BLaER1 treated with 17β-estradiol and CSF1 and Interleukin-3, amounts not matched to agents 10 nM and 100 nM (cell line): Measurements from ENCODE around the gene HIPK1.
"Not testable (repeated sequence)": the region's sequence is repeated elsewhere in the genome, so short reads cannot be mapped to it uniquely, and the experiment has no call there.

Source experiments
- H3K27ac ChIP-seq, 11 experiments: shearing (Covaris generic); formaldehyde crosslinking; 2 replicates each; pipeline ENCODE4 v1.8.1; 2022
- H3K27me3 ChIP-seq, 11 experiments: shearing (Covaris generic); formaldehyde crosslinking; 2 replicates each; pipeline ENCODE4 v1.8.1; 2022
- H3K36me3 ChIP-seq, 11 experiments: shearing (Covaris generic); formaldehyde crosslinking; 2 replicates each; pipeline ENCODE4 v1.8.1; 2022
- H3K4me1 ChIP-seq, 10 experiments: shearing (Covaris generic); formaldehyde crosslinking; 2 replicates each; pipeline ENCODE4 v1.8.1; 2022
- H3K4me2 ChIP-seq, 11 experiments: shearing (Covaris generic); formaldehyde crosslinking; 2 replicates each; pipeline ENCODE4 v1.8.1; 2022
- H3K4me3 ChIP-seq, 10 experiments: shearing (Covaris generic); formaldehyde crosslinking; 2 replicates each; pipeline ENCODE4 v1.8.1; 2022
- H3K9ac ChIP-seq, 11 experiments: shearing (Covaris generic); formaldehyde crosslinking; 2 replicates each; pipeline ENCODE4 v1.8.1; 2022
- H3K9me3 ChIP-seq, 11 experiments: shearing (Covaris generic); formaldehyde crosslinking; replicated peaks in 1 of 11; 2 replicates each; pipeline ENCODE4 v1.8.1; 2022
- H4K20me1 ChIP-seq, 11 experiments: shearing (Covaris generic); formaldehyde crosslinking; 2 replicates each; pipeline ENCODE4 v1.8.1; 2022
- Cebpa-rat ChIP-seq, 11 experiments: shearing (Covaris generic); IDR thresholded peaks; 2 replicates each; pipeline ENCODE4 v1.8.1; 2022

The HIPK1 gene

GRCh38 chr1:113945329-113945728, 16.2 kb downstream of the HIPK1 start:
- TF ChIP-seq Cebpa-rat (IDR thresholded peaks at IDR 0.05): no peak
- peaks cover 21 to 36% (median 30%) of the 10 kb centered on the region in 10 experiments for H3K4me1 ChIP-seq
- H4K20me1 ChIP-seq: peaks cover 12 to 84% (median 50%) of the 10 kb centered on the region in 11 experiments; a peak in 20 of 22 replicates
- no peaks in the 10 kb centered on the region for H3K27me3 ChIP-seq
- peaks cover 63 to 83% (median 71%) of the 10 kb centered on the region in 11 experiments for H3K36me3 ChIP-seq
- no peak overlapping the region for H3K4me3 ChIP-seq
- no peak overlapping the region for H3K27ac ChIP-seq
- H3K9me3 ChIP-seq: peaks cover 25 to 34% (median 30%) of the 10 kb centered on the region in 11 experiments
- peak overlapping the region in 1 of 11 experiments; percentile 62; a peak in 2 of 22 replicates for H3K4me2 ChIP-seq
- no peak overlapping the region for H3K9ac ChIP-seq

GRCh38 chr1:113946112-113946511, 17.0 kb downstream of the HIPK1 start:
- H4K20me1 ChIP-seq: peaks cover 5 to 84% (median 50%) of the 10 kb centered on the region in 11 experiments; a peak in 19 of 22 replicates
- H3K27me3 ChIP-seq: no peaks in the 10 kb centered on the region
- peaks cover 61 to 83% (median 71%) of the 10 kb centered on the region in 11 experiments for H3K36me3 ChIP-seq
- no peak overlapping the region for H3K9ac ChIP-seq
- TF ChIP-seq Cebpa-rat (IDR thresholded peaks at IDR 0.05): no peak
- peaks cover 13 to 29% (median 22%) of the 10 kb centered on the region in 10 experiments; a peak in 19 of 20 replicates for H3K4me1 ChIP-seq
- peak overlapping the region in 7 of 11 experiments; percentile 0 to 67 (median 54); a peak in 12 of 22 replicates for H3K4me2 ChIP-seq
- no peak overlapping the region for H3K4me3 ChIP-seq
- H3K27ac ChIP-seq: no peak overlapping the region
- peaks cover 25 to 34% (median 30%) of the 10 kb centered on the region in 11 experiments for H3K9me3 ChIP-seq

- Histone ChIP-seq H3K9ac (peak overlapping the region in 2 of 11 experiments; percentile 7 to 26; a peak in 2 of 22 replicates), H4K20me1 (peaks cover 7 to 87% (median 49%) of the 10 kb centered on the region in 11 experiments; a peak in 18 of 22 replicates), H3K27ac (peak overlapping the region in 3 of 11 experiments; percentile 5 to 18 (median 11); a peak in 3 of 22 replicates), H3K4me1 (peaks cover 12 to 27% (median 21%) of the 10 kb centered on the region in 10 experiments; a peak in 19 of 20 replicates), H3K36me3 (peaks cover 54 to 82% (median 68%) of the 10 kb centered on the region in 11 experiments), H3K4me3 (no peak overlapping the region), H3K9me3 (peaks cover 25 to 34% (median 30%) of the 10 kb centered on the region in 11 experiments), H3K4me2 (peak overlapping the region in 9 of 11 experiments; percentile 7 to 67 (median 49); a peak in 16 of 22 replicates), H3K27me3 (no peaks in the 10 kb centered on the region)
- TF ChIP-seq Cebpa-rat (IDR thresholded peaks at IDR 0.05): no peak
Observed at GRCh38 chr1:113946678-113947387, 17.7 kb downstream of the HIPK1 start.

GRCh38 chr1:113947388-113948107, 18.4 kb downstream of the HIPK1 start:
- Histone ChIP-seq H3K4me1 (peaks cover 12 to 27% (median 21%) of the 10 kb centered on the region in 10 experiments; a peak in 19 of 20 replicates), H3K27ac (peak overlapping the region in 1 of 11 experiments; percentile 11; a peak in 2 of 22 replicates), H3K4me2 (peak overlapping the region in 7 of 11 experiments; percentile 28 to 67 (median 54); a peak in 14 of 22 replicates), H3K9me3 (peaks cover 24 to 31% (median 28%) of the 10 kb centered on the region in 11 experiments), H3K4me3 (no peak overlapping the region), H3K27me3 (no peaks in the 10 kb centered on the region), H4K20me1 (peaks cover 9 to 90% (median 45%) of the 10 kb centered on the region in 11 experiments; a peak in 17 of 22 replicates), H3K36me3 (peaks cover 47 to 81% (median 63%) of the 10 kb centered on the region in 11 experiments), H3K9ac (peak overlapping the region in 2 of 11 experiments; percentile 7 to 26; a peak in 1 of 22 replicates)
- TF ChIP-seq Cebpa-rat (IDR thresholded peaks at IDR 0.05): no peak

- not testable (repeated sequence) for H3K27me3 ChIP-seq, H3K4me3 ChIP-seq, H3K27ac ChIP-seq, H3K4me2 ChIP-seq, H3K9ac ChIP-seq
- Histone ChIP-seq H3K36me3 (peaks cover 46 to 81% (median 59%) of the 10 kb centered on the region in 11 experiments), H4K20me1 (peaks cover 9 to 85% (median 45%) of the 10 kb centered on the region in 11 experiments; a peak in 17 of 22 replicates), H3K9me3 (peaks cover 22 to 26% (median 25%) of the 10 kb centered on the region in 11 experiments), H3K4me1 (peaks cover 12 to 27% (median 21%) of the 10 kb centered on the region in 10 experiments; a peak in 19 of 20 replicates)
Observed at GRCh38 chr1:113948151-113948550, 19.0 kb downstream of the HIPK1 start.

- Histone ChIP-seq H3K9ac (no peak overlapping the region), H3K4me2 (no peak overlapping the region), H3K36me3 (peaks cover 46 to 81% (median 59%) of the 10 kb centered on the region in 11 experiments), H4K20me1 (peaks cover 9 to 85% (median 49%) of the 10 kb centered on the region in 11 experiments; a peak in 17 of 22 replicates), H3K4me1 (peaks cover 12 to 27% (median 21%) of the 10 kb centered on the region in 10 experiments; a peak in 19 of 20 replicates), H3K9me3 (peaks cover 14 to 18% (median 17%) of the 10 kb centered on the region in 11 experiments), H3K27me3 (no peaks in the 10 kb centered on the region), H3K27ac (no peak overlapping the region), H3K4me3 (no peak overlapping the region)
- TF ChIP-seq Cebpa-rat (IDR thresholded peaks at IDR 0.05): no peak
Observed at GRCh38 chr1:113949007-113949406, 19.9 kb downstream of the HIPK1 start.

- Histone ChIP-seq H3K36me3 (peaks cover 46 to 81% (median 59%) of the 10 kb centered on the region in 11 experiments), H3K4me3 (no peak overlapping the region), H4K20me1 (peaks cover 8 to 75% (median 46%) of the 10 kb centered on the region in 11 experiments; a peak in 17 of 22 replicates), H3K9me3 (no peaks in the 10 kb centered on the region), H3K9ac (no peak overlapping the region), H3K4me1 (peaks cover 12 to 24% (median 19%) of the 10 kb centered on the region in 10 experiments; a peak in 19 of 20 replicates), H3K27ac (no peak overlapping the region), H3K27me3 (no peaks in the 10 kb centered on the region), H3K4me2 (no peak overlapping the region)
- TF ChIP-seq Cebpa-rat (IDR thresholded peaks at IDR 0.05): no peak
Observed at GRCh38 chr1:113950908-113951307, 21.8 kb downstream of the HIPK1 start.

- Histone ChIP-seq H4K20me1 (peaks cover 4 to 67% (median 38%) of the 10 kb centered on the region in 11 experiments; a peak in 17 of 22 replicates), H3K4me1 (peaks cover 6 to 16% (median 12%) of the 10 kb centered on the region in 10 experiments; a peak in 19 of 20 replicates), H3K9ac (no peak overlapping the region), H3K36me3 (peaks cover 51 to 87% (median 65%) of the 10 kb centered on the region in 11 experiments), H3K4me2 (no peak overlapping the region), H3K27me3 (no peaks in the 10 kb centered on the region), H3K9me3 (no peaks in the 10 kb centered on the region), H3K27ac (no peak overlapping the region), H3K4me3 (no peak overlapping the region)
- TF ChIP-seq Cebpa-rat (IDR thresholded peaks at IDR 0.05): no peak
Observed at GRCh38 chr1:113951719-113952118, 22.6 kb downstream of the HIPK1 start.
